Measurements from ENCODE around the gene RBM26. TPM values are rescaled to one million over a fixed set of nuclear protein-coding genes. Genes with fewer than 3 reads are reported as not detected.

Gene RBM26
- total and polyA plus RNA-seq, 2 experiments from 2014 or later, result 46.0 to 69.3 TPM

- 0 out of 2 replicates have a peak, but pooled peaks cover 4% of the 10 kb centered on the region for H3F3A ChIP-seq (replicated peaks; ENCODE audit: low read depth)
- no peak overlapping the region for H3K4me2 ChIP-seq
- Mint-ChIP-seq H3K36me3 (ENCODE audit: low read depth) (peaks cover 61% of the 10 kb centered on the region), H3K4me1 (peaks cover 43% of the 10 kb centered on the region), H3K9me3 (peaks cover 23% of the 10 kb centered on the region), H3K27ac (no peak overlapping the region), H3K4me3 (no peak overlapping the region), H3K27me3 (ENCODE audit: insufficient read depth, low read depth, poor library complexity) (peaks cover 2% of the 10 kb centered on the region)
- no peak overlapping the region for H2AFZ ChIP-seq
- H3K4me3 ChIP-seq, result no peak overlapping the region
- TF ChIP-seq ZNF462 (CRISPR knock-in tag; IDR thresholded peaks at IDR 0.05), result no peak
- no peak for TF ChIP-seq POLR2AphosphoS5 (IDR thresholded peaks at IDR 0.05; ENCODE audit: low read depth)
- TF ChIP-seq ETS1 (IDR thresholded peaks at IDR 0.05), result no peak
- TF ChIP-seq JUNB (IDR thresholded peaks at IDR 0.05; ENCODE audit: unreplicated experiment), result no peak
- TF ChIP-seq NANOG (IDR thresholded peaks at IDR 0.05; ENCODE audit: borderline replicate concordance), result no peak
- TF ChIP-seq STAT1 (IDR thresholded peaks at IDR 0.05; ENCODE audit: unreplicated experiment), result no peak
- no peak for TF ChIP-seq EZH2phosphoT487 (IDR thresholded peaks at IDR 0.05; ENCODE audit: unreplicated experiment)
- no peak for TF ChIP-seq REST (IDR thresholded peaks at IDR 0.05; ENCODE audit: unreplicated experiment)
- peaks cover 97% of the 10 kb centered on the region for H3K79me2 ChIP-seq (replicated peaks; ENCODE audit: insufficient read depth)
- peaks cover under 1% of the 10 kb centered on the region for H3K4me1 ChIP-seq (ENCODE audit: insufficient read depth)
- ATAC-seq (no peak), DNase-seq (ENCODE audit: low spot score) (no peak)
- H3K36me3 ChIP-seq (ENCODE audit: insufficient read depth), result no peaks in the 10 kb centered on the region; the same call in 1 of the 2 replicates
- no peaks in the 10 kb centered on the region for H3K27me3 ChIP-seq (ENCODE audit: insufficient read depth)
- no peak overlapping the region for H3K27ac ChIP-seq (ENCODE audit: low read depth)
- H3K9me2 ChIP-seq (ENCODE audit: insufficient read depth), result no peaks in the 10 kb centered on the region
- peaks cover 18% of the 10 kb centered on the region for H4K20me1 ChIP-seq (replicated peaks; ENCODE audit: insufficient read depth)
These were observed 10.2 kb downstream of the RBM26 start for GRCh38 chr13:79395881-79396280.

All from GM23338 (cell line).